Subcutaneous abdominal adipose tissue (tissue), 5 donors: ENCODE results near the gene SPATA20.

ENCODE experiments used
- H3K27ac ChIP-seq: one replicate; pipeline ENCODE4 v1.7.0; 2013; ENCODE audit warnings: low read depth, mild to moderate bottlenecking, inconsistent platforms, low read length, moderate library complexity
- H3K27me3 ChIP-seq, 5 donors: one replicate each; pipeline ENCODE4 v1.7.0; 2013; ENCODE audit warnings: low read length in 5 of 5, inconsistent platforms in 1 of 5; ENCODE audit not compliant: control insufficient read depth in 5 of 5, insufficient read depth in 4 of 5
- H3K36me3 ChIP-seq, 5 donors: one replicate each; pipeline ENCODE4 v1.7.0; 2013; ENCODE audit warnings: low read length in 5 of 5; ENCODE audit not compliant: control insufficient read depth in 5 of 5, insufficient read depth in 5 of 5
- H3K4me1 ChIP-seq, 5 donors: one replicate each; pipeline ENCODE4 v1.7.0; 2013; ENCODE audit warnings: low read length in 5 of 5, mild to moderate bottlenecking in 3 of 5, moderate library complexity in 1 of 5; ENCODE audit not compliant: control insufficient read depth in 5 of 5, insufficient read depth in 5 of 5
- H3K4me3 ChIP-seq, 5 donors: one replicate each; pipeline ENCODE4 v1.7.0; 2013; ENCODE audit warnings: low read length in 5 of 5, low read depth in 1 of 5
- H3K9ac ChIP-seq, 5 donors: one replicate each; pipeline ENCODE4 v1.7.0; 2013; ENCODE audit warnings: low read length in 5 of 5, mild to moderate bottlenecking in 4 of 5, moderate library complexity in 3 of 5
- H3K9me3 ChIP-seq, 5 donors: one replicate each; pipeline ENCODE4 v1.7.0; 2013; ENCODE audit warnings: low read length in 5 of 5; ENCODE audit not compliant: control insufficient read depth in 5 of 5
- donor health status: healthy.
- donor health status: healthy.
- donor health status: healthy.
- donor health status: healthy.
- donor health status: healthy.

SPATA20 gene

DNA sequence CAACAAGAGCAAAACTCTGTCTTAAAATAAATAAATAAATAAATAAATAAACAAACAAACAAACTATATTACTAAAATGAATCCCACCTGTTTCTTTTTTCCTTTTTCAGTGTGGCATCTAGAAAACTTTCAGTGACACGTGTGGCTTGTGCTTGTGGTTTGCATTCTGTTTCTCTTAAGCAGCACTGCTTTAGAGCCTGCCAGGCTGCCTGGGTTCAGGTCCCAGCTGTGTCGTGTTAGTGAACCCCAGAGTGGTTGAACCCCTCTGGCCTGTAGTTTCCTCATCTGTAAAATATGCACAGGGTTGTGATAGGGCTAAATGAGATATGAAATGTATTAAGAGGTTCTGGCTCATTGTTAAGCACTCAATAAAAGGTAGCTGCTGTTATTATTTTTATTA lies 26.5 kb upstream of the SPATA20 start:
- Histone ChIP-seq H3K27ac (no peak overlapping the region), H3K4me3 (no peak overlapping the region), H3K27me3 (peaks cover 0 to 3% (median 0%) of the 10 kb centered on the region in 5 donors), H3K4me1 (peaks cover 0 to 8% (median 3%) of the 10 kb centered on the region in 5 donors), H3K9ac (no peak overlapping the region), H3K9me3 (no peaks in the 10 kb centered on the region), H3K36me3 (no peaks in the 10 kb centered on the region)

GRCh38 chr17:50521514-50521913 lies 25.5 kb upstream of the SPATA20 start:
- H3K27ac ChIP-seq: no peak overlapping the region
- H3K4me1 ChIP-seq: peaks cover 0 to 8% (median 0%) of the 10 kb centered on the region in 5 donors
- H3K27me3 ChIP-seq: peaks cover 0 to 3% (median 0%) of the 10 kb centered on the region in 5 donors
- no peak overlapping the region for H3K4me3 ChIP-seq
- H3K9ac ChIP-seq: no peak overlapping the region
- no peaks in the 10 kb centered on the region for H3K9me3 ChIP-seq
- no peaks in the 10 kb centered on the region for H3K36me3 ChIP-seq

DNA sequence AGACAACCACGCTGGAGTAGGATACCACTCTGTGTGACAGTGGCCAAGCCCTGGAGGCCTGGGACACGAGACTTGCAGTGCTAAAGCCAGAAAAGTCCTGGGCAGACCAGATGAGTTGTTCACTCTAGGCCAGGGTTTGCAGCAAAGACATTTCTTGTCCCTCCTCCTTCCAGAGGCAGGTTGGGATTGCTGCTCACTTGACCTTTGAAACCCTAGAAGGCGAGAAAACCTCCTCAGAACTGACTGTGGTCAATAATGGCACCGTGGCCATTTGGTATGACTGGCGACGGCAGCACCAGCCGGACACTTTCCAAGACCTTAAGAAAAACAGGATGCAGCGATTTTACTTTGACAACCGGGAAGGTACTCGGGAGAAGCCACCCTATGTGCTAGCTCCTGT lies 24.2 kb upstream of the SPATA20 start:
- Histone ChIP-seq H3K27me3 (peaks cover 0 to 3% (median 0%) of the 10 kb centered on the region in 5 donors), H3K4me3 (no peak overlapping the region), H3K9ac (no peak overlapping the region), H3K4me1 (no peaks in the 10 kb centered on the region), H3K9me3 (no peaks in the 10 kb centered on the region), H3K27ac (no peak overlapping the region), H3K36me3 (no peaks in the 10 kb centered on the region)

GRCh38 chr17:50523208-50523607 lies 23.8 kb upstream of the SPATA20 start:
- Histone ChIP-seq H3K4me1 (no peaks in the 10 kb centered on the region), H3K4me3 (no peak overlapping the region), H3K9ac (no peak overlapping the region), H3K36me3 (no peaks in the 10 kb centered on the region), H3K9me3 (no peaks in the 10 kb centered on the region), H3K27me3 (peaks cover 0 to 6% (median 0%) of the 10 kb centered on the region in 5 donors), H3K27ac (no peak overlapping the region)

GRCh38 chr17:50524838-50525237 lies 22.1 kb upstream of the SPATA20 start:
- H3K27me3 ChIP-seq: peaks cover 0 to 14% (median 7%) of the 10 kb centered on the region in 5 donors
- no peaks in the 10 kb centered on the region for H3K36me3 ChIP-seq
- H3K4me3 ChIP-seq: no peak overlapping the region
- no peaks in the 10 kb centered on the region for H3K4me1 ChIP-seq
- no peak overlapping the region for H3K27ac ChIP-seq
- H3K9me3 ChIP-seq: no peaks in the 10 kb centered on the region
- H3K9ac ChIP-seq: no peak overlapping the region

DNA sequence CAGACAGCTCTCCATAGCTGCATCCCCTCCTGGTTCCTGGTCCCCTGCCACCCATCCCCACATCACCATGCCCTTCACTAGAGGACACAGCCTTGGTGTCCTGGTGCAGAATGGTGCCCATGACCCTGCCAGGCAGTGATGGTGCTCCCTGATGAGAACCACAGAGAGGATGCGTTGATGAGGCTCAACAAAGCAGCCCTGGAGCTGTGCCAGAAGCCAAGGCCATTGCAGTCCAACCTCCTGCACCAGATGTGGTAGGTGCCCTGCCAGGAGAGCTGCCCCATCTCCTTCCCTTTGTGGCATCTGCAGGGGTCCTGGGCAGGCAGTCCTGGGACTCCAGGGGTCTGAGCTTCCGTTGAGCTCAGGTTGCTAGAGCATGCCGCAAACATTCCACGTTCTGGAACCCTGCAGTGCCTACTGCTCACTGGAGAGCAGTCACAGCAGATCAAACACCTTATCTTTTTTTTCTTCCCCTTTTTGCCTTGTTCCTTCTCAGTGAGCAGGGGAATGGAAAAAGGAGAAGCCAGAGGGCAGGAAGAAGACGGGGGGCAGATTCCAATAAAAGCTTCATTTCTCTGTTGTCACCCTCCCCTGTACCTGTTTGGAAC lies 19.7 kb upstream of the SPATA20 start:
- Histone ChIP-seq H3K4me3 (no peak overlapping the region), H3K9ac (no peak overlapping the region), H3K27ac (no peak overlapping the region), H3K4me1 (peaks cover 0 to 7% (median 4%) of the 10 kb centered on the region in 5 donors), H3K36me3 (no peaks in the 10 kb centered on the region), H3K27me3 (peaks cover 8 to 24% (median 20%) of the 10 kb centered on the region in 5 donors), H3K9me3 (no peaks in the 10 kb centered on the region)

- H3K27me3 ChIP-seq: peaks cover 16 to 32% (median 28%) of the 10 kb centered on the region in 5 donors
- no peaks in the 10 kb centered on the region for H3K36me3 ChIP-seq
- peaks cover 0 to 10% (median 5%) of the 10 kb centered on the region in 5 donors for H3K4me1 ChIP-seq
- no peak overlapping the region for H3K9ac ChIP-seq
- no peak overlapping the region for H3K4me3 ChIP-seq
- no peaks in the 10 kb centered on the region for H3K9me3 ChIP-seq
- H3K27ac ChIP-seq: no peak overlapping the region
Measured at GRCh38 chr17:50527949-50528474, 19.0 kb upstream of the SPATA20 start.

DNA sequence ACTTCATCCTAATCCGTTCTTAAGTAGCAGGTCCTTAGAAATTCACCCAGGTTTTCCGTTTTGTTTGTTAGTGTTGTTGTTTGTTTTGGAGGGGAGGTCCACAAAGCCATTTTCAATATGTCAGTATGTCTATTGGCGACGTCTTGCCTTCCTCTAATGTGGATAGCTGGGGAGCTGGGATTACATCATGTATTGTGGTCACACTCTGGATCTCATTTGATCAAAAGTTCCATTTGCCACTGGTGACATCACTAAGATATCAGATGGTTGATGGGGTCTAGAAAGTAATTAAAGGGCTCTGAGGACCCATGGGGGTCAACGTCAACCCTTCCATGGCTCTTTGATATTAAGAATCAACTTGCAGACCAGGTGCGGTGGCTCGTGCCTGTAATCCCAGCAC lies 17.1 kb upstream of the SPATA20 start:
- H3K27me3 ChIP-seq: peaks cover 26 to 43% (median 39%) of the 10 kb centered on the region in 5 donors
- no peaks in the 10 kb centered on the region for H3K9me3 ChIP-seq

DNA sequence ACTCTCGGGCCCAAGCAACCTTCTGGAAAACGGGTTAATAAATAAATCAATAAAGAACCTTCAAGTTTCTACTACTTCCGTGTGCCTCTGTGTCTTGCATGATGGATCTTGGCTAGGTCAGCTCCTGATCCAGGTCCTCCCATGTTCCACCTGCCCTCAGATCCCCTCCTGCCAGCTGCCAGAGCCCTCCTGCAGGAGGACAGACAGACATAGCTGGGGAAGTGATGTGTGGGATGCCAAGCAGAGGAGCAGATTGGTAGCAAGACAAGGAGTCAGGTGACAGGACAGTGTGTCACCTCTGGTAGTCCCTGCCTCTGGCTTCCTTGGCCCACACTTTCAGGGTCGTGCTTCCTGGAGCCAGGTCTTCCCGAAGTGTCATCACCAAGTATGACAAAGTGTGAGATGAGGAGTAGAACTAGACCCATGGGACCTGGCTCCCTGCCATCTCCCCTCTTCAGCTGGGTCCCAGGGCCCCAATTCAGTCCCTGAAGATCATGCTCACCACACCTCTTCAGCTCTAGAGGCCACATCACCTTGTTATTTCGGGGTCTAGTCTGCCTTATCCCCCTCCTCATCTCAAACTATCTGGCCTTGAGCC lies 15.4 kb upstream of the SPATA20 start:
- H3K27me3 ChIP-seq: peaks cover 26 to 43% (median 39%) of the 10 kb centered on the region in 5 donors
- H3K27ac ChIP-seq: no peak overlapping the region
- H3K9ac ChIP-seq: no peak overlapping the region
- H3K36me3 ChIP-seq: no peaks in the 10 kb centered on the region
- no peaks in the 10 kb centered on the region for H3K9me3 ChIP-seq
- H3K4me3 ChIP-seq: no peak overlapping the region
- peaks cover 0 to 22% (median 16%) of the 10 kb centered on the region in 5 donors for H3K4me1 ChIP-seq

More for the DNA sequence above, 17.1 kb upstream of the SPATA20 start:
- Histone ChIP-seq H3K36me3 (no peaks in the 10 kb centered on the region), H3K27ac (no peak overlapping the region), H3K9ac (no peak overlapping the region), H3K4me1 (peaks cover 0 to 22% (median 16%) of the 10 kb centered on the region in 5 donors), H3K4me3 (no peak overlapping the region)

- no peak within 1 kb of the TSS for H3K9ac ChIP-seq
Measured at GRCh38 chr17:50532452-50533024, 14.4 kb upstream of the SPATA20 start, which contains the start of gene EPN3. TSS of gene EPN3 (plus strand) at chr17:50532735. CDS start at chr17:50536557, 3,822 bp downstream.

More at GRCh38 chr17:50532452-50533024, 14.4 kb upstream of the SPATA20 start, which contains the start of gene EPN3:
- Histone ChIP-seq H3K27ac (no peak within 1 kb of the TSS), H3K4me3 (peak within 1 kb of the TSS in 2 of 5 donors; percentile 4 to 28), H3K4me1 (peaks cover 0 to 22% (median 16%) of the 10 kb centered on the region in 5 donors), H3K27me3 (peaks cover 26 to 43% (median 39%) of the 10 kb centered on the region in 5 donors), H3K9me3 (no peaks in the 10 kb centered on the region), H3K36me3 (no peaks in the 10 kb centered on the region)
